ENCODE results near the gene ADAMTSL1.

The ADAMTSL1 gene

GRCh38 chr9:18907927-18908625 lies 434.1 kb downstream of the ADAMTSL1 start:
- TF ChIP-seq CTCF (IDR thresholded peaks at IDR 0.05; ENCODE audit: low read depth, low read length, missing control alignments): no peak
- no peak overlapping the region for H3K4me3 ChIP-seq (ENCODE audit: low read depth, low read length)
- in situ Hi-C loops (cut with HindIII; ENCODE audit: low sequenced_read_pairs): no loop called here
- DNase-seq (ENCODE audit: low read depth): no peak

- TF ChIP-seq CTCF (IDR thresholded peaks at IDR 0.05; ENCODE audit: low read depth, low read length, missing control alignments): no peak
- DNase-seq (ENCODE audit: low read depth): no peak
- no peak overlapping the region for H3K4me3 ChIP-seq (ENCODE audit: low read depth, low read length)
- in situ Hi-C loops (cut with HindIII; ENCODE audit: low sequenced_read_pairs): no loop called here
These were observed 435.4 kb downstream of the ADAMTSL1 start for GRCh38 chr9:18909140-18910018.

GRCh38 chr9:18910435-18910834 lies 436.5 kb downstream of the ADAMTSL1 start:
- no peak for TF ChIP-seq CTCF (IDR thresholded peaks at IDR 0.05; ENCODE audit: low read depth, low read length, missing control alignments)
- H3K4me3 ChIP-seq (ENCODE audit: low read depth, low read length): no peak overlapping the region
- in situ Hi-C loops (cut with HindIII; ENCODE audit: low sequenced_read_pairs): no loop called here
- no peak for DNase-seq (ENCODE audit: low read depth)

- DNase-seq (ENCODE audit: low read depth): no peak
- no peak for TF ChIP-seq CTCF (IDR thresholded peaks at IDR 0.05; ENCODE audit: low read depth, low read length, missing control alignments)
- in situ Hi-C loops (cut with HindIII; ENCODE audit: low sequenced_read_pairs): no loop called here
- no peak overlapping the region for H3K4me3 ChIP-seq (ENCODE audit: low read depth, low read length)
These were observed 437.0 kb downstream of the ADAMTSL1 start for GRCh38 chr9:18910916-18911315.

- no peak for DNase-seq (ENCODE audit: low read depth)
- in situ Hi-C loops (cut with HindIII; ENCODE audit: low sequenced_read_pairs): no loop called here
- no peak for TF ChIP-seq CTCF (IDR thresholded peaks at IDR 0.05; ENCODE audit: low read depth, low read length, missing control alignments)
- no peak overlapping the region for H3K4me3 ChIP-seq (ENCODE audit: low read depth, low read length)
These were observed 437.9 kb downstream of the ADAMTSL1 start for GRCh38 chr9:18911714-18912342.
